ENCODE measurements around the gene ZBTB26.
"Not testable (repeated sequence)": the region's sequence is repeated elsewhere in the genome, so short reads cannot be mapped to it uniquely, and the experiment has no call there.

Gene ZBTB26

GRCh38 chr9:122929796-122930354 is 1.4 kb downstream of the ZBTB26 start:
- no peak for DNase-seq

DNA sequence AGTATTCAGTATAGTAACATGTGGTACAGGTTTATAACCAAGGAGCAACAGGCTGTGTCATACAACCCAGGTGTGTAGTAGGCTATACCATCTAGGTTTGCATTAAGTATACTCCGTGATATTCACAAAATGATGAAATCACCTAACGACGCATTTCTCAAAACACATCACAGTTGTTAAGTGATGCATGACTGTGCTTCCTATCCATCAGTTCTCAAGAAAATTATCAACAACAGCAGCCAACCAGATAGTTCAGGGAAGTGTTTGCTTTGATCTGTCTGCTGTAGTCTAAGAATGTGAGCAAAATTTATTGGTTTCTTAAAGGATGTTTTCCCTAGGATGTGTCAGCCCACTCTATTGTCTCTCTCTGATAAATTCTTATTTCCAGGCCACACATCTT is 7.4 kb downstream of the ZBTB26 start:
- DNase-seq = no peak

GRCh38 chr9:122922713-122923112 is 8.6 kb downstream of the ZBTB26 start:
- DNase-seq = no peak

DNA sequence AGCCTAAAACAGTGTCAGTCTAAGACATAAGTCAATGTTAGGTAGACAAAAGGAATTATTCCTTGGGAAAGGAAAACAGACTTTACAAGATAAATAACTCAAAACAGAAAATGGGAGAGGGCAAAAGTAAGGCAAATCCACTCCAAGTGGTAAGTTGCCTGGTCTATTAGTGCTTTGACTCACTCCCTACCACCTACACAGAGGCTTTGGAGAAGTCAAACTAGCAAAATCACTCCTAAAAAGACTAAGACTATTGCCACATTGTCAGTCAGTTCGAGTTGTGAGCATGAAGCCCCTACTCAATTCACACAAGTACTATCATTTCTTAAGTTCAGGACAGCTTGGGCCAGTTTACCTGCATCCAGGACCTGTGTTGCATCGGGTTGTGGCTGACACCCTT is 13.0 kb downstream of the ZBTB26 start:
- DNase-seq = no peak

DNA sequence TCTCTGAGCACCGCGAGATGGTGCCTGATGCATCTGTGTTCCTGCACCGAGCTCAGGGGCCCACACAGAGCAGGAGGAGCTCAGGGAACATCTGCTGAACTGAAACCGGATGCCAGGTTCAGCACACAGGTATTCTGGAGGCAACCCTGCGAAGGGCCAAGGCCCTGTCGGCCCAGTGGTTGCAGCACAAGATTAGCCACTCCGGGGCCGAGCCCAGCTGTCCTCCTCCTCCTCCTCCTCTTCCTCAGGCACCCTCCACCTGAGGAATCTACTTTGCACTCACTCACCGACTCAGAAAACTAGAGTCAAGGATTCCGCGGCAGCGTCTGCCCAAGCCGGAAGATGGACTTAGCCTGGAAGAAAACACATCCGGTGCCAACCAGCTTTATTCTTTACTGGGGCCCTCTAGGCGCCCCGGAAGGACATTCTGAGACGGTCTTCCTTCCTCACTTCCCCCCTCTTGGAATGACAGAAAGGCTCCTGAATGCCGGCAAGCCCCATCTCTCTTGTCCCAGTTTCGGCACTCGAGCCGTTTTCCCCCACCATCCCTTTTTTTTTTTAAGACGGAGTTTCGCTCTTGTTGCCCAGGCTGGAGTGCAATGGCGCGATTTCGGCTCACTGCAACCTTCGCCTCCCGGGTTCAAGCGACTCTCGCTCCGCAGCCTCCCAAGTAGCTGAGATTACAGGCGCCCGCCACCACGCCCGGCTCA is 18.2 kb downstream of the ZBTB26 start, which contains the start of gene ZBTB6:
Gene ZBTB6 (minus strand): TSS at position 360 of the 710 bp plus-strand sequence. CDS start 1,251 bp downstream, outside the sequence.
- peak; percentile 9 to 93 (median 77) for DNase-seq

DNA sequence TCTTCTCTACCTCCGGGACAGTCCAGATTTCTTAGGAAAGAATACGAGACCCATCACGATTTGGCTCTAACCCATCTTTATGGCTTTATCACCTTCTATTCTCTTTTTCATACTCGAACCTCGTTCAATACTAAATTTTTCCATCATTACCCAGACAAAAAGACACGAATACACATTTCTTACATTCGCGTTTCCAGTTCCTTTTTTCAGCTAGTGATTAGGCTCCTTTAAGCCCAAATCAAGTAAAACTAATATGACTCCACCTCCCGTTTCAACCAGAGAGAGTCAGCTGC is 18.7 kb downstream of the ZBTB26 start:
- DNase-seq = no peak

GRCh38 chr9:122906122-122906521 is 25.2 kb downstream of the ZBTB26 start:
- not testable (repeated sequence) for DNase-seq

- peak; percentile 72 to 100 (median 99) for DNase-seq
Measured at GRCh38 chr9:122904823-122905710, 26.2 kb downstream of the ZBTB26 start, which contains the start of gene RC3H2. Gene RC3H2, minus strand, starts transcription at chr9:122905359. Its CDS starts 7,850 bp downstream, at chr9:122897509.

DNA sequence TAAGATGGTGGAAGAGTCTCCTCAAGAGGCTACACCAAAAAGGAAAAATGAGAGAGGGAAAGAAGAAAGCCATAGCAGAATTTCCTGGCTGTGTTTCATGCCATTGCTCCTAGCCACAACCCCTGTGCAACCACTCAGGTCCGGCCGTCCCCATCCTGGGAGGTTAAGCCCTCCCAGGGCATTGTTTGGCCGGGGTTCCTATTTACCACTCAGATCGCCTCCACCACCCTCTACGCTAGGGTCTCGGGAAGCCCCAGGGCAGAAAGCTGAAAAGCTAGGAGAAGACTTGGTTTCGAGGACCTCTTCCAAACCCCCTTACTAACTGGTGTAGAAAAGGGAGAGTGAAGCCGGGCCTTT is 26.9 kb downstream of the ZBTB26 start:
- peak in 22 of 56 donors; percentile 17 to 60 (median 38) for DNase-seq

DNA sequence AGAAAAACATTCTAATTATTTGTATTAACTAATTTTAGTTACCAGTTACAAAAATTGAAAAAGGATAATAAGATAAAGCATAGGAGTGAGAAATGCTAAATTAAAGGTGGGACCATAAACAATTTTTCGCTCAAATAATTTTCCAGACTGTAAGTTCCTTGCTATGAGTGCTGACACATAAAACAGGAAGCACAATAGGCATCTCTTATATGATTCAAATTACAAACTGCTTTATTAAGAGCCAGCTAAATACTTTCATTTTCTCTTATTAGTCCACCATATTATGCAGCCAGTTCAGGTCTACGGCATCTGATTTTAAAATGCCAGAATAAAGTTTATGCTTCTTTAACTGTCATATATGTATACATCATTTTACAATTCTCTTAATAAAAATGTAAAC is 30.5 kb downstream of the ZBTB26 start:
- no peak for DNase-seq

GRCh38 chr9:122897969-122898368 is 33.3 kb downstream of the ZBTB26 start:
- DNase-seq = no peak

GRCh38 chr9:122888480-122888879 is 42.8 kb downstream of the ZBTB26 start:
- DNase-seq = no peak

GRCh38 chr9:122883125-122883524 is 48.2 kb downstream of the ZBTB26 start:
- DNase-seq = no peak

GRCh38 chr9:122879443-122879842 is 51.9 kb downstream of the ZBTB26 start:
- no peak for DNase-seq

GRCh38 chr9:122875523-122875922 is 55.8 kb downstream of the ZBTB26 start:
- no peak for DNase-seq

GRCh38 chr9:122867276-122867675 is 64.0 kb downstream of the ZBTB26 start:
- DNase-seq = not testable (repeated sequence)

GRCh38 chr9:122866079-122866478 is 65.2 kb downstream of the ZBTB26 start:
- no peak for DNase-seq
